LNCaP clone FGC (cell line): ENCODE data around the gene NANOS2.
A peak's percentile ranks its signal among the peaks of the same experiment; 100 is the strongest.
"Not testable (repeated sequence)": the region's sequence is repeated elsewhere in the genome, so short reads cannot be mapped to it uniquely, and the experiment has no call there.

ENCODE experiments used
- DNase-seq: peaks from one replicate; pipeline ENCODE4 v3.0.0-alpha.2; 2011; ENCODE audit warnings: low read depth
- H3K4me3 ChIP-seq: 2 replicates; pipeline ENCODE4 v1.5.1; 2011; ENCODE audit warnings: mild to moderate bottlenecking, low read depth, low read length, control low read depth
- CTCF ChIP-seq: IDR thresholded peaks from 2 replicates; pipeline ENCODE4 v1.5.1; 2012; ENCODE audit warnings: mild to moderate bottlenecking; ENCODE audit not compliant: control insufficient read depth, insufficient read depth; ENCODE audit errors: extremely low read depth

Gene NANOS2

GRCh38 chr19:45897261-45897812 is 17.2 kb downstream of the NANOS2 start:
- no peak overlapping the region for H3K4me3 ChIP-seq
- TF ChIP-seq CTCF = no peak
- no peak for DNase-seq

- H3K4me3 ChIP-seq, DNase-seq: not testable (repeated sequence)
Observed at GRCh38 chr19:45895983-45896599, 18.5 kb downstream of the NANOS2 start.

- no peak for TF ChIP-seq CTCF
Observed at GRCh38 chr19:45895519-45895972, 19.0 kb downstream of the NANOS2 start.

GRCh38 chr19:45890877-45891276 is 23.7 kb downstream of the NANOS2 start:
- DNase-seq = no peak
- TF ChIP-seq CTCF = no peak

More at GRCh38 chr19:45895519-45895972, 19.0 kb downstream of the NANOS2 start:
- H3K4me3 ChIP-seq = no peak overlapping the region
- DNase-seq = no peak

GRCh38 chr19:45889210-45889885 is 25.2 kb downstream of the NANOS2 start:
- no peak overlapping the region for H3K4me3 ChIP-seq
- no peak for DNase-seq
- TF ChIP-seq CTCF = no peak

More at GRCh38 chr19:45890877-45891276, 23.7 kb downstream of the NANOS2 start:
- no peak overlapping the region for H3K4me3 ChIP-seq

- no peak for DNase-seq
- TF ChIP-seq CTCF = no peak
- peak overlapping the region; percentile 51 for H3K4me3 ChIP-seq
Observed at GRCh38 chr19:45887200-45887710, 27.3 kb downstream of the NANOS2 start.

GRCh38 chr19:45886427-45887199 is 28.0 kb downstream of the NANOS2 start:
- TF ChIP-seq CTCF = no peak
- DNase-seq = peak; percentile 73
- H3K4me3 ChIP-seq = peak overlapping the region; percentile 51
